ENCODE results near the gene WNT1. TPM values are rescaled to one million over a fixed set of nuclear protein-coding genes. Genes with fewer than 3 reads are reported as not detected.

Gene WNT1
- total RNA-seq, 1 donor from 2014 or later: not detected

- Histone ChIP-seq H3F3A (ENCODE audit: low read depth) (peaks cover 18% of the 10 kb centered on the region), H3K9ac (no peak overlapping the region), H2AFZ (replicated peaks) (no peak overlapping the region), H3K9me3 (ENCODE audit: low read depth) (no peaks in the 10 kb centered on the region), H3K36me3 (no peaks in the 10 kb centered on the region), H3K79me2 (ENCODE audit: low read depth) (no peaks in the 10 kb centered on the region), H3K4me1 (peaks cover 7% of the 10 kb centered on the region), H3K4me2 (no peak overlapping the region), H3K27me3 (peaks cover 96% of the 10 kb centered on the region), H4K20me1 (ENCODE audit: low read depth) (peaks cover 39% of the 10 kb centered on the region), H3K4me3 (no peak overlapping the region), H3K27ac (no peak overlapping the region)
- H3K27ac Mint-ChIP-seq: no peak overlapping the region
- DNase-seq (ENCODE audit: low spot score): no peak
- H3K9me3 Mint-ChIP-seq: peaks cover 6% of the 10 kb centered on the region
- peaks cover 51% of the 10 kb centered on the region for H3K4me1 Mint-ChIP-seq
- no peaks in the 10 kb centered on the region for H3K36me3 Mint-ChIP-seq
- H3K4me3 Mint-ChIP-seq: no peak overlapping the region
- peaks cover 66% of the 10 kb centered on the region for H3K27me3 Mint-ChIP-seq (ENCODE audit: insufficient read depth, low read depth)
- no peak for TF ChIP-seq EZH2 (IDR thresholded peaks at IDR 0.05)
- TF ChIP-seq EZH2phosphoT487 (IDR thresholded peaks at IDR 0.05): no peak
- no peak for TF ChIP-seq CTCF (IDR thresholded peaks at IDR 0.05)
Measured at GRCh38 chr12:48991247-48992050, 13.3 kb downstream of the WNT1 start.

- H3K4me1 Mint-ChIP-seq: peaks cover 43% of the 10 kb centered on the region
- Histone ChIP-seq H3K36me3 (no peaks in the 10 kb centered on the region), H3K4me3 (no peak overlapping the region), H3K27me3 (peaks cover 99% of the 10 kb centered on the region), H3K27ac (no peak overlapping the region), H4K20me1 (ENCODE audit: low read depth) (peaks cover 22% of the 10 kb centered on the region), H3K79me2 (ENCODE audit: low read depth) (no peaks in the 10 kb centered on the region), H3K9me3 (ENCODE audit: low read depth) (no peaks in the 10 kb centered on the region), H2AFZ (replicated peaks) (no peak overlapping the region), H3K4me2 (no peak overlapping the region), H3K9ac (no peak overlapping the region), H3F3A (ENCODE audit: low read depth) (peaks cover 22% of the 10 kb centered on the region), H3K4me1 (peaks cover 12% of the 10 kb centered on the region)
- DNase-seq (ENCODE audit: low spot score): no peak
- peaks cover 2% of the 10 kb centered on the region for H3K9me3 Mint-ChIP-seq
- H3K36me3 Mint-ChIP-seq: no peaks in the 10 kb centered on the region
- H3K27me3 Mint-ChIP-seq (ENCODE audit: insufficient read depth, low read depth): peaks cover 61% of the 10 kb centered on the region
- no peak overlapping the region for H3K27ac Mint-ChIP-seq
- no peak for TF ChIP-seq CTCF (IDR thresholded peaks at IDR 0.05)
- TF ChIP-seq EZH2 (IDR thresholded peaks at IDR 0.05): no peak
- no peak for TF ChIP-seq EZH2phosphoT487 (IDR thresholded peaks at IDR 0.05)
- no peak overlapping the region for H3K4me3 Mint-ChIP-seq
Measured at GRCh38 chr12:48993787-48994186, 15.7 kb downstream of the WNT1 start.

GRCh38 chr12:48994224-48995085, 16.3 kb downstream of the WNT1 start:
- Mint-ChIP-seq H3K9me3 (peaks cover 2% of the 10 kb centered on the region), H3K27ac (no peak overlapping the region), H3K27me3 (ENCODE audit: insufficient read depth, low read depth) (peaks cover 61% of the 10 kb centered on the region), H3K4me1 (peaks cover 40% of the 10 kb centered on the region), H3K36me3 (no peaks in the 10 kb centered on the region), H3K4me3 (peak overlapping the region; percentile 30)
- H3K4me3 ChIP-seq: no peak overlapping the region
- H4K20me1 ChIP-seq (ENCODE audit: low read depth): peaks cover 20% of the 10 kb centered on the region
- peaks cover 19% of the 10 kb centered on the region for H3K4me1 ChIP-seq
- H3K9ac ChIP-seq: no peak overlapping the region
- no peaks in the 10 kb centered on the region for H3K79me2 ChIP-seq (ENCODE audit: low read depth)
- no peak overlapping the region for H3K27ac ChIP-seq
- no peaks in the 10 kb centered on the region for H3K9me3 ChIP-seq (ENCODE audit: low read depth)
- no peak for DNase-seq (ENCODE audit: low spot score)
- peaks cover 28% of the 10 kb centered on the region for H3F3A ChIP-seq (ENCODE audit: low read depth)
- H3K27me3 ChIP-seq: peaks cover 99% of the 10 kb centered on the region
- TF ChIP-seq EZH2phosphoT487 (IDR thresholded peaks at IDR 0.05) (no peak), EZH2 (IDR thresholded peaks at IDR 0.05) (no peak), CTCF (IDR thresholded peaks at IDR 0.05) (no peak)
- H3K36me3 ChIP-seq: no peaks in the 10 kb centered on the region
- H3K4me2 ChIP-seq: no peak overlapping the region
- no peak overlapping the region for H2AFZ ChIP-seq (replicated peaks)
